Kidney epithelial cell (primary cell): ENCODE results near the gene MARCHF6. TPM values are rescaled to one million over a fixed set of nuclear protein-coding genes. Genes with fewer than 3 reads are reported as not detected.
"Not testable (repeated sequence)": the region's sequence is repeated elsewhere in the genome, so short reads cannot be mapped to it uniquely, and the experiment has no call there.

ENCODE experiments used
- DNase-seq: peaks from one replicate; pipeline ENCODE4 v3.0.0-alpha.2; 2010; ENCODE audit warnings: low read depth
- H3K27me3 ChIP-seq: 2 replicates; pipeline ENCODE4 v1.6.0; 2011; ENCODE audit warnings: low read length; ENCODE audit not compliant: control insufficient read depth, insufficient read depth
- H3K36me3 ChIP-seq: 2 replicates; pipeline ENCODE4 v1.5.1; 2011; ENCODE audit warnings: low read length; ENCODE audit not compliant: control insufficient read depth, insufficient read depth
- H3K4me3 ChIP-seq: 2 replicates; pipeline ENCODE4 v1.5.1; 2011; ENCODE audit warnings: low read depth, mild to moderate bottlenecking, control low read depth, low read length
- CTCF ChIP-seq: IDR thresholded peaks from 2 replicates; pipeline ENCODE4 v1.5.1; 2011; ENCODE audit warnings: mild to moderate bottlenecking, moderate library complexity, low read length, control low read depth, inconsistent platforms; ENCODE audit not compliant: insufficient read depth, poor library complexity, severe bottlenecking
- total RNA-seq: library from RNA; depleted of rRNA; stranded (reverse); fragments of >200 nt; gene quantifications from 2 replicates; pipeline ENCODE4 v1.2.3, GENCODE V29; 2015

MARCHF6 gene
- total RNA-seq, 1 donor from 2014 or later = 47.1 TPM

- TF ChIP-seq CTCF = no peak
- H3K36me3 ChIP-seq = no peaks in the 10 kb centered on the region
Observed at GRCh38 chr5:10377081-10377480, 23.6 kb downstream of the MARCHF6 start.

GRCh38 chr5:10381803-10382202 lies 28.3 kb downstream of the MARCHF6 start:
- DNase-seq = no peak
- no peak for TF ChIP-seq CTCF
- Histone ChIP-seq H3K36me3 (no peaks in the 10 kb centered on the region), H3K4me3 (no peak overlapping the region), H3K27me3 (no peaks in the 10 kb centered on the region)

More at GRCh38 chr5:10377081-10377480, 23.6 kb downstream of the MARCHF6 start:
- DNase-seq = no peak
- Histone ChIP-seq H3K27me3 (no peaks in the 10 kb centered on the region), H3K4me3 (no peak overlapping the region)

GRCh38 chr5:10384483-10384882 lies 31.0 kb downstream of the MARCHF6 start:
- TF ChIP-seq CTCF = no peak
- no peak for DNase-seq
- H3K27me3 ChIP-seq = no peaks in the 10 kb centered on the region
- no peaks in the 10 kb centered on the region for H3K36me3 ChIP-seq
- no peak overlapping the region for H3K4me3 ChIP-seq

GRCh38 chr5:10387690-10388089 lies 34.2 kb downstream of the MARCHF6 start:
- Histone ChIP-seq H3K27me3 (no peaks in the 10 kb centered on the region), H3K36me3 (no peaks in the 10 kb centered on the region), H3K4me3 (no peak overlapping the region)
- no peak for TF ChIP-seq CTCF
- DNase-seq = no peak

GRCh38 chr5:10391130-10391529 lies 37.6 kb downstream of the MARCHF6 start:
- no peak for TF ChIP-seq CTCF
- Histone ChIP-seq H3K36me3 (no peaks in the 10 kb centered on the region), H3K4me3 (no peak overlapping the region), H3K27me3 (no peaks in the 10 kb centered on the region)
- DNase-seq = no peak

GRCh38 chr5:10392567-10393328 lies 39.3 kb downstream of the MARCHF6 start:
- not testable (repeated sequence) for H3K36me3 ChIP-seq, H3K27me3 ChIP-seq, H3K4me3 ChIP-seq, DNase-seq
